Tibial nerve (tissue), 4 donors: ENCODE results near the gene PTPRJ. TPM values are rescaled to one million over a fixed set of nuclear protein-coding genes. Genes with fewer than 3 reads are reported as not detected.

Experiments used
- DNase-seq, 2 donors: peaks; one replicate each; pipeline ENCODE4 v3.0.0-alpha.2; 2019; ENCODE audit warnings: low spot score in 2 of 2
- H3K27ac ChIP-seq, 4 donors: fragments of 200-600 bp; sonication (generic) in 3 of 4; one replicate each; pipeline ENCODE4 v1.5.1; 2017 to 2019; ENCODE audit warnings: mild to moderate bottlenecking in 1 of 4
- H3K27me3 ChIP-seq, 2 donors: fragments of 200-600 bp; sonication (generic) in 1 of 2; one replicate each; pipeline versions ENCODE4 v1.5.1 to v1.6.0; 2017 to 2019
- H3K36me3 ChIP-seq, 3 donors: fragments of 200-600 bp; sonication (generic); one replicate each; pipeline ENCODE4 v1.5.1; 2018 to 2019
- H3K4me1 ChIP-seq, 4 donors: fragments of 200-600 bp; sonication (generic) in 3 of 4; one replicate each; pipeline ENCODE4 v1.5.1; 2017 to 2019
- H3K4me3 ChIP-seq, 4 donors: fragments of 200-600 bp; sonication (generic) in 3 of 4; one replicate each; pipeline ENCODE4 v1.5.1; 2017 to 2019; ENCODE audit warnings: mild to moderate bottlenecking in 1 of 4, moderate library complexity in 1 of 4
- H3K9me3 ChIP-seq, 4 donors: fragments of 200-600 bp; sonication (generic) in 3 of 4; one replicate each; pipeline ENCODE4 v1.5.1; 2017 to 2019
- EP300 ChIP-seq, 2 donors: sonication (generic); formaldehyde crosslinking; IDR thresholded peaks; one replicate each; pipeline ENCODE4 v1.6.1; 2017; ENCODE audit warnings: antibody characterized with exemption in 2 of 2, mild to moderate bottlenecking in 1 of 2
- POLR2A ChIP-seq, 2 donors: fragments of 450-650 bp; IDR thresholded peaks; one replicate each; pipeline ENCODE4 v1.6.1; 2017; ENCODE audit warnings: antibody characterized with exemption in 2 of 2, mild to moderate bottlenecking in 2 of 2, moderate library complexity in 2 of 2
- WGBS, 2 donors: methylation state at CpG; one replicate each; pipeline ENCODE4 v1.1.5; 2018; 5-methylcytosine and 5-hydroxymethylcytosine counted together
- total RNA-seq, 4 donors: library from RNA; depleted of rRNA; stranded (reverse); fragments of >200 nt; gene quantifications; one replicate each; pipeline ENCODE4 v1.1.0, GENCODE V29; 2016
- TF ChIP-seq, protein P1 (sequence below), 5 experiments: fragments of 200-600 bp in 3 of 5; fragments of 450-650 bp in 2 of 5; sonication (generic) in 3 of 5; IDR thresholded peaks; one replicate each; pipeline ENCODE4 v1.5.1; 2016 to 2019; ENCODE audit warnings: antibody characterized with exemption in 5 of 5, mild to moderate bottlenecking in 3 of 5, moderate library complexity in 2 of 5

The PTPRJ gene
- total RNA-seq, 4 donors from 2014 or later, result 20.5 to 24.3 (median 22.3) TPM

DNA sequence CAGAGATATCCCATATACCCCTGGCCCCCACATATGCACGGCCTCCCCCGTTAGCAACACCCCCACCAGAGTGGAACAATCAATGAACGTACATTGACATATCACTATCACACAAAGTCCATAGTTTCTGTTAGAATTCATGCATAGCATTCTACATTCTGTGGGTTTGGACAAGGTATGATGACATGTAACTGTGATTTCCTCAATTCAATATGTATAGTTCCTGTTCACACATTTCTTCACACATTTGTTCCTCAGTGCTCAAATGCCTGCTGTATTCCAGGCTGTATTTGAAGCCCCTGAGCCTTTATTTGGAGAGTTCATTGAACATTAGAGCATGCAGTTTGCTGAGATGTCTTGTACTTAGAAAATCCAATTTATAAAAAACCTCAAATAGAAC, 69.9 kb downstream of the PTPRJ start:
- no peak for DNase-seq
- TF ChIP-seq EP300 (IDR thresholded peaks at IDR 0.05) (no peak), POLR2A (IDR thresholded peaks at IDR 0.05) (no peak)
- TF ChIP-seq, protein P1, sequence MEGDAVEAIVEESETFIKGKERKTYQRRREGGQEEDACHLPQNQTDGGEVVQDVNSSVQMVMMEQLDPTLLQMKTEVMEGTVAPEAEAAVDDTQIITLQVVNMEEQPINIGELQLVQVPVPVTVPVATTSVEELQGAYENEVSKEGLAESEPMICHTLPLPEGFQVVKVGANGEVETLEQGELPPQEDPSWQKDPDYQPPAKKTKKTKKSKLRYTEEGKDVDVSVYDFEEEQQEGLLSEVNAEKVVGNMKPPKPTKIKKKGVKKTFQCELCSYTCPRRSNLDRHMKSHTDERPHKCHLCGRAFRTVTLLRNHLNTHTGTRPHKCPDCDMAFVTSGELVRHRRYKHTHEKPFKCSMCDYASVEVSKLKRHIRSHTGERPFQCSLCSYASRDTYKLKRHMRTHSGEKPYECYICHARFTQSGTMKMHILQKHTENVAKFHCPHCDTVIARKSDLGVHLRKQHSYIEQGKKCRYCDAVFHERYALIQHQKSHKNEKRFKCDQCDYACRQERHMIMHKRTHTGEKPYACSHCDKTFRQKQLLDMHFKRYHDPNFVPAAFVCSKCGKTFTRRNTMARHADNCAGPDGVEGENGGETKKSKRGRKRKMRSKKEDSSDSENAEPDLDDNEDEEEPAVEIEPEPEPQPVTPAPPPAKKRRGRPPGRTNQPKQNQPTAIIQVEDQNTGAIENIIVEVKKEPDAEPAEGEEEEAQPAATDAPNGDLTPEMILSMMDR (IDR thresholded peaks at IDR 0.05), result no peak
- Histone ChIP-seq H3K4me1 (peaks cover 0 to 79% (median 57%) of the 10 kb centered on the region in 4 donors), H3K27me3 (no peaks in the 10 kb centered on the region), H3K36me3 (no peaks in the 10 kb centered on the region), H3K4me3 (no peak overlapping the region), H3K9me3 (no peaks in the 10 kb centered on the region), H3K27ac (no peak overlapping the region)
- 72 to 79% methylated on average over 3 of the region's 3 CpGs for WGBS, 2 donors

DNA sequence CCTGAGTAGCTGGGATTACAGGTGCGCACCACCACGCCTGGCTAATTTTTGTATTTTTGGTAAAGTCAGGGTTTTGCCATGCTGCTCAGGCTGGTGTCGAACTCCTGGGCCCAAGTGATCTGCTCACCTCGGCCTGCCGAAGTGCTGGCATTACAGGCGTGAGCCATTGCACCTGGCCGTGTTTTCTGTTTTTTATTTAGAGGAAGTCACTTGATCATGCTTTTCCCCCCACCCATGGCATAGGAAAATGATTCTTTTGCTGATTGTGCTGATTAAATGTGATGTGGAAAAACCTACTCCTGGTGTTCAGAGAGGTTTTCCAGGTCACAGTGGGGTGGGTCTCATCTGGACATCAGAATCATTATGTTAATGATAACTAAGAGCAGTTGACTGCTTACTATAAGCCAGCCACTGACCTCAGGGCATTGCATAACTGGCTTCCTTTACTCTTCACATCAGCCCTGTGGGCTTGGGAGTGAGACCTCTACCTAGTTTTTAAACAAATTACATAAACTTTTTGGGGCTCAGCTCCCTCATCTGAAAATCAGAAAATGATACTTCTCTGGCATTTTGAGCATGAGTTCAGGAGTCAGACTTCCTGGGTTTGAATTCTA, 71.0 kb downstream of the PTPRJ start:
- Histone ChIP-seq H3K9me3 (no peaks in the 10 kb centered on the region), H3K27me3 (no peaks in the 10 kb centered on the region), H3K27ac (peak overlapping the region in 1 of 4 donors; percentile 29), H3K36me3 (no peaks in the 10 kb centered on the region), H3K4me3 (no peak overlapping the region), H3K4me1 (peaks cover 0 to 82% (median 59%) of the 10 kb centered on the region in 4 donors)
- 91 to 95% methylated on average over 7 of the region's 7 CpGs for WGBS, 2 donors
- DNase-seq, result no peak
- TF ChIP-seq, protein P1 (IDR thresholded peaks at IDR 0.05), result no peak
- TF ChIP-seq EP300 (IDR thresholded peaks at IDR 0.05) (no peak), POLR2A (IDR thresholded peaks at IDR 0.05) (no peak)

DNA sequence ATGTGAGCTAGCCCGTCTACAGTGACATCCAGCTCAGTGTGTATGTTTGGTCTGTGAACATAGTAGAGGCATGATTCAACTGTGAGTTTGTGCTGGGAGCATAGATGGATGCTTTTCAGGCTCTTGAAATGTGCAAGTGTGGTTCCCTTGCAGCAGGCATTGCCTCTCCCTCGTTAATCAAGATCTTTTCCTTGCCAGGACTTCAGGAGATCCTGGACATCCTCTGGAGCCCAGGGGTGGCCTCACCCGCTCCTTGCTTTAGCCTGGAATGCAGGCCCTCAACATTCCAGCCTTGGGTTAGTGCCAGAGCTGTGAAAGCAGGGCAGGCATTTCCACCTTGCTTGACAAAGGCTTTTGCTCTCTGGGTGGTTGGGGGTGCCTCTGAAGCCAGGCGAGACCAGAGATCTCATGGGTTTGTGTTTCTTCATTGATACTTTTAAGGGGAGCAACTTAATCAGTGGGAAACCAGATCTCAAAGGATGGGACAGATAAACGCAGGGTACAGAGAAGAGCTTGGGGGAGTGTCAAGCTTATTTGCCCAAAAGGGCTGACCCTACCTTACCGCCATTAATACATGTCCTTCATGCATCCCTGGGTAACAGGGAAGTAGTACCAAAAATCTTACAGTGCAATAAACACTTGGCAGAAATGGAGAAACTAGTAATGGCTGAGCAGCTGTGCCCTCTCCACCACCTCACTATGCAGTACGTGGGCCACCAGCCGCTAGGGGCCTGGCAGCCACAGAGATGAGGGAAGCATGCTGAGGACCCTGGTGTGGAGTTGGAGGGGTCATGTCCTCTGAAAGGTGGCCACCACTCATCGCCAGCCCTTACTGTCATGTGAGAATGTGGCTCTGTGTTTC, 72.1 kb downstream of the PTPRJ start:
- no peaks in the 10 kb centered on the region for H3K9me3 ChIP-seq
- no peaks in the 10 kb centered on the region for H3K27me3 ChIP-seq
- no peaks in the 10 kb centered on the region for H3K36me3 ChIP-seq
- H3K4me1 ChIP-seq, result peaks cover 0 to 87% (median 63%) of the 10 kb centered on the region in 4 donors
- H3K4me3 ChIP-seq, result no peak overlapping the region
- TF ChIP-seq, protein P1 (IDR thresholded peaks at IDR 0.05), result no peak
- no peak for TF ChIP-seq EP300 (IDR thresholded peaks at IDR 0.05)
- no peak for TF ChIP-seq POLR2A (IDR thresholded peaks at IDR 0.05)
- WGBS, 2 donors, result 70 to 76% methylated on average over 9 of the region's 9 CpGs
- peak overlapping the region in 2 of 4 donors; percentile 33 to 56 for H3K27ac ChIP-seq
- DNase-seq, result no peak

GRCh38 chr11:48054994-48055291, 74.6 kb downstream of the PTPRJ start:
- no peak for DNase-seq
- H3K4me3 ChIP-seq, result no peak overlapping the region
- peak overlapping the region in 2 of 4 donors; percentile 58 to 62 for H3K27ac ChIP-seq
- peaks cover 0 to 81% (median 51%) of the 10 kb centered on the region in 4 donors for H3K4me1 ChIP-seq
- no peaks in the 10 kb centered on the region for H3K9me3 ChIP-seq
- no peak for TF ChIP-seq POLR2A (IDR thresholded peaks at IDR 0.05)
- TF ChIP-seq, protein P1 (IDR thresholded peaks at IDR 0.05), result no peak
- no peak for TF ChIP-seq EP300 (IDR thresholded peaks at IDR 0.05)
- H3K36me3 ChIP-seq, result no peaks in the 10 kb centered on the region
- WGBS, 2 donors, result 100% methylated on average over 1 of the region's 1 CpG
- no peaks in the 10 kb centered on the region for H3K27me3 ChIP-seq
